Loucy (cell line): ENCODE data around the gene PAGR1.

Experiments used
- CTCF ChIP-seq: fragments of 200-600 bp; sonication (generic); conservative IDR thresholded peaks from 2 replicates; pipeline ENCODE4 v1.5.1; 2014; ENCODE audit warnings: mild to moderate bottlenecking, antibody characterized with exemption, low read length
- EZH2phosphoT487 ChIP-seq: fragments of 200-600 bp; IDR thresholded peaks from 2 replicates; pipeline ENCODE4 v1.6.1; 2018; ENCODE audit warnings: antibody characterized with exemption, mild to moderate bottlenecking, moderate library complexity, borderline replicate concordance

GRCh38 chr16:29809031-29809747 lies 6.8 kb upstream of the PAGR1 start:
- no peak for TF ChIP-seq CTCF
- no peak for TF ChIP-seq EZH2phosphoT487
